ENCODE results near the gene UPK3A. TPM values are rescaled to one million over a fixed set of nuclear protein-coding genes. Genes with fewer than 3 reads are reported as not detected.
A peak's percentile ranks its signal among the peaks of the same experiment; 100 is the strongest.
"Not testable (repeated sequence)": the region's sequence is repeated elsewhere in the genome, so short reads cannot be mapped to it uniquely, and the experiment has no call there.

Gene UPK3A
- total RNA-seq, 1 donor from 2014 or later, result 1.4 TPM

DNA sequence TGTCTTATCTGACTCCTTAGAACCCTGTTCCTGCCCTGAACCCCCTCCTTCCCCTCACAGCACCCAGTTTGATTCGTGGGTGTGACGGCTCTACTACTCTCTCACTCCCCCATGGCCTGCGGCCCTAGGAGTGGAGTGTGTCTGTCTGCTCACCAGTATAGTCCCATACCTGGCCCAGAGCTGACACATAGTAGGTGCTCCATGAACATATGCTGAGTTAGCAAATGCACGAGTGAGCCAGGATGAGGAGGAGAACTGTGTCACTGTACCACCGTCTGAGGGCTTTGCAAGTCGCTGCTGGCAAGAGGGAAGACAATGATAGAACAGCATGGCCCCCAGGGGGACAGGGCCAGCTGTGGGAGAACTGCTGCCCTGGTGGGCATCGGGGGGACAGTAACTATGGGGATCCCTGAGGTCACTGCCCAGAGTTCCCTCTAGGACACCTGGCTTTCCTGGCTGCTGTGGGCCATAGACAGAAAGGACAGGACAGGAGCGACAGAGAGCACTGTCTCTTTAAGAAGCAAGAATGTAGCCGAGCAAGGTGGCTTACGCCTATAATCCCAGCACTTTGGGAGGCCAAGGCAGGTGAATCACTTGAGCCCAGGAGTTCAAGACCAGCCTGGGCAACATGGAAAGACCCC is 24.9 kb upstream of the UPK3A start:
- ATAC-seq (ENCODE audit: low read depth), result no peak
- TF ChIP-seq, protein P1, sequence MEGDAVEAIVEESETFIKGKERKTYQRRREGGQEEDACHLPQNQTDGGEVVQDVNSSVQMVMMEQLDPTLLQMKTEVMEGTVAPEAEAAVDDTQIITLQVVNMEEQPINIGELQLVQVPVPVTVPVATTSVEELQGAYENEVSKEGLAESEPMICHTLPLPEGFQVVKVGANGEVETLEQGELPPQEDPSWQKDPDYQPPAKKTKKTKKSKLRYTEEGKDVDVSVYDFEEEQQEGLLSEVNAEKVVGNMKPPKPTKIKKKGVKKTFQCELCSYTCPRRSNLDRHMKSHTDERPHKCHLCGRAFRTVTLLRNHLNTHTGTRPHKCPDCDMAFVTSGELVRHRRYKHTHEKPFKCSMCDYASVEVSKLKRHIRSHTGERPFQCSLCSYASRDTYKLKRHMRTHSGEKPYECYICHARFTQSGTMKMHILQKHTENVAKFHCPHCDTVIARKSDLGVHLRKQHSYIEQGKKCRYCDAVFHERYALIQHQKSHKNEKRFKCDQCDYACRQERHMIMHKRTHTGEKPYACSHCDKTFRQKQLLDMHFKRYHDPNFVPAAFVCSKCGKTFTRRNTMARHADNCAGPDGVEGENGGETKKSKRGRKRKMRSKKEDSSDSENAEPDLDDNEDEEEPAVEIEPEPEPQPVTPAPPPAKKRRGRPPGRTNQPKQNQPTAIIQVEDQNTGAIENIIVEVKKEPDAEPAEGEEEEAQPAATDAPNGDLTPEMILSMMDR (IDR thresholded peaks at IDR 0.05), result no peak
- DNase-seq, result no peak
- no peak overlapping the region for H3K27ac Mint-ChIP-seq
- H3K4me1 Mint-ChIP-seq, result peaks cover 49% of the 10 kb centered on the region
- ChIA-PET POLR2A (no interaction called here), CTCF (no interaction called here)
- intact Hi-C loops (cut with micrococcal nuclease), result loop anchor here (5.0 kb wide), 1 partner anchor 158 kb away; no protein-coding TSS in a partner anchor
- no peaks in the 10 kb centered on the region for H3K27me3 Mint-ChIP-seq
- no peak overlapping the region for H3K4me3 Mint-ChIP-seq
- no peaks in the 10 kb centered on the region for H3K9me3 Mint-ChIP-seq
- H3K36me3 Mint-ChIP-seq (ENCODE audit: low read depth), result no peaks in the 10 kb centered on the region

DNA sequence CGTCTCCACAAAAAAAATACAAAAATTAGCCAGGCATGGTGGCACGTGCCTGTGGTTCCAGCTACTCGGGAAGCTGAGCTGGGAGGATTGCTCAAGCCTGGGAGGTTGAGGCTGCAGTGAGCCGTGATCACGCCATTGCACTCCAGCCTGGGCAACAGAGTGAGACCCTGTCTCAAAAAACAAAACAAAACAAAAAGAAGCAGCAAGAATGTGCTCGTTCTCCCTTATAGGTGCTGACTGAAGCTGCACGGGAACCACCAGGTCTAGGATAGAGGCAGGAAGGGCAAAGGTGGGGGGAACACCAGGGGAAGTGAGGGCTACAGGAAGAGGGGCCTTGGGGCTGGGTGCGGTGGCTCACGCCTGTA is 24.4 kb upstream of the UPK3A start:
- ATAC-seq (ENCODE audit: low read depth); DNase-seq; CTCF ChIA-PET; H3K4me3 Mint-ChIP-seq; POLR2A ChIA-PET; H3K36me3 Mint-ChIP-seq (ENCODE audit: low read depth); H3K9me3 Mint-ChIP-seq; H3K27ac Mint-ChIP-seq; H3K27me3 Mint-ChIP-seq: not testable (repeated sequence)
- H3K4me1 Mint-ChIP-seq, result peaks cover 51% of the 10 kb centered on the region
- intact Hi-C loops (cut with micrococcal nuclease), result loop anchor here (5.0 kb wide), 1 partner anchor 158 kb away; no protein-coding TSS in a partner anchor

DNA sequence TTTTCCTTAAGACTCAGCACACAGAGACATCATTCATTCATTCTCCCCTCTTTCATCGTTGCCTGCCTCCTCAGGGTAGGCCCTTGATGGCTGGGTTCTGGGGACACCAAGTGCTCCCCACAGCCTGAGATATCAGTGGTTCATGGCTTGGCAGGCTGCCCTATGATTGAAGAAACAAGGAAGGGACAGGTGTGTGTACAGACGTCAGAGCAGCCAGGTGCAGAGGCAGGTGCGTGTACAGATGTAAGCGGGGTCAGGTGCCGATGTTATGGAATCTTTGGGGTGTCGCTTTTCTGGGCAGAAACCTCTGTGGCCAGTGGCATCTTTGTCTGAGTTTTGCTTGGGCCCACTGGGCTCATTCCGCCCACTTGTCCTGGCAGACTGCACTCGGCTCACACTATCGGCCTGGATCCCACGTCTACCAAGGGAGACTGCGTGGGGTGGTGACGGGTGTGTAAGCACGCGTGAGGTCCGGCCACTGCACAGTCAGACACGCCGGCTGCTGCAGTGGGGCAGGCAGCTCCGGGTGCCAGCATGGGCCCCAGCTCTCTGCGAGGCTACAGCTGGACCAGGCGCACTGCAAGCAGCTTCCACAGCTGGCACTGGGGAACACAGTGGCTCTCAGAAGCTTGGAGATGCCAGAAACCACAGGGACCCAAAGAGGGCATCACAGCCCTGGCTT is 23.2 kb upstream of the UPK3A start:
- Mint-ChIP-seq H3K4me1 (peaks cover 55% of the 10 kb centered on the region), H3K4me3 (peak overlapping the region; percentile 44), H3K27me3 (no peaks in the 10 kb centered on the region), H3K9me3 (no peaks in the 10 kb centered on the region), H3K36me3 (ENCODE audit: low read depth) (no peaks in the 10 kb centered on the region), H3K27ac (no peak overlapping the region)
- TF ChIP-seq, protein P1 (IDR thresholded peaks at IDR 0.05), result no peak
- ATAC-seq (ENCODE audit: low read depth) (no peak), DNase-seq (no peak)
- intact Hi-C loops (cut with micrococcal nuclease), result loop anchor here (5.0 kb wide), 1 partner anchor 159 kb away; no protein-coding TSS in a partner anchor
- POLR2A ChIA-PET, result interaction anchor here (1.4 to 3.4 kb wide), 4 partner anchors 12 to 98 kb away, joined by 3 to 27 read pairs (median 17); partner anchors contain the start of gene NUP50
- CTCF ChIA-PET, result interaction anchor here (0.9 kb wide), 1 partner anchor 24 kb away, joined by 3 read pairs; no protein-coding TSS in a partner anchor

DNA sequence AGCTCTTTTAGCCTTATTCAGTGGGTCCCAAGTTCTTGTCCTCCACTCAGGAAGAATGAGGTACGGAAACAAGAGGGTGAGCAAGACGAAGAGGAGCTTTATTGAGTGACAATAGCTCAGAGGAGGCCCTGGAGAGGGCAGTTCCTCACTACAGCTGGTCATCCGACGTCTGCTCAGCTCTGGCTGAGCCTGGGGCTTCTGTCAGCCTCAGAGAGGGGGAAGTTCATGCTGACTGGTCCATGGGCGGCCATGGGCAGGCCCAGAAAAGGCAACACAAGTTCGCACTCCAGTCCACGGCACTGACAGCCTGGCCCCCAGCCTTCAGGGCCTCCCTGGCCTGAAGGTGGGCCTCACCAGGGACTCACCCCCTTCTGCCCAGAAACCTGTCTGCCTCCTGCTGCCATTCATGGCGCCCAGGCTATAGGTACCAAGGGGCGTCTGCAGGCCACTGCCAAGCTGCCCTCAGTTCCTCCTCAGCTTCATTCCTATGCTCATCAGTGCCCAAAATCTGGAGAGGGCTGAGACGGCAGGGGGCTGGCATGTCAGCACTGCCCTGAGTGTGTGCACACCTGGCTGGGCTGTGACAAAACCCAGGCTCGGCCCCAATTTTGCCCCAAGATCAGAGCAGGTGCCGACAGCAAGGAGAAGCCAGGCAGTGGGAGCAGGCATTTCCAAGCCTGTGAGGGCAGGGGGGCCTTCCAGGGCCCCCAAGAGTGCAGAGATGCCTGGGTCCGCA is 22.4 kb upstream of the UPK3A start:
- intact Hi-C loops (cut with micrococcal nuclease), result loop anchor here (5.0 kb wide), 1 partner anchor 160 kb away; no protein-coding TSS in a partner anchor
- no peak for ATAC-seq (ENCODE audit: low read depth)
- ChIA-PET POLR2A (interaction anchor here (0.8 to 3.4 kb wide), 10 partner anchors 13 to 686 kb away, joined by 3 to 27 read pairs (median 4); partner anchors contain the start of gene NUP50), CTCF (interaction anchor here (0.9 to 1.4 kb wide), 3 partner anchors 25 to 27 kb away, joined by 3 to 4 read pairs (median 4); no protein-coding TSS in a partner anchor)
- DNase-seq, result peak; percentile 21
- peak overlapping the region; percentile 38 for H3K4me3 Mint-ChIP-seq
- no peaks in the 10 kb centered on the region for H3K27me3 Mint-ChIP-seq
- H3K9me3 Mint-ChIP-seq, result no peaks in the 10 kb centered on the region
- TF ChIP-seq, protein P1 (IDR thresholded peaks at IDR 0.05), result no peak
- no peaks in the 10 kb centered on the region for H3K36me3 Mint-ChIP-seq (ENCODE audit: low read depth)
- H3K27ac Mint-ChIP-seq, result no peak overlapping the region
- H3K4me1 Mint-ChIP-seq, result peaks cover 52% of the 10 kb centered on the region

DNA sequence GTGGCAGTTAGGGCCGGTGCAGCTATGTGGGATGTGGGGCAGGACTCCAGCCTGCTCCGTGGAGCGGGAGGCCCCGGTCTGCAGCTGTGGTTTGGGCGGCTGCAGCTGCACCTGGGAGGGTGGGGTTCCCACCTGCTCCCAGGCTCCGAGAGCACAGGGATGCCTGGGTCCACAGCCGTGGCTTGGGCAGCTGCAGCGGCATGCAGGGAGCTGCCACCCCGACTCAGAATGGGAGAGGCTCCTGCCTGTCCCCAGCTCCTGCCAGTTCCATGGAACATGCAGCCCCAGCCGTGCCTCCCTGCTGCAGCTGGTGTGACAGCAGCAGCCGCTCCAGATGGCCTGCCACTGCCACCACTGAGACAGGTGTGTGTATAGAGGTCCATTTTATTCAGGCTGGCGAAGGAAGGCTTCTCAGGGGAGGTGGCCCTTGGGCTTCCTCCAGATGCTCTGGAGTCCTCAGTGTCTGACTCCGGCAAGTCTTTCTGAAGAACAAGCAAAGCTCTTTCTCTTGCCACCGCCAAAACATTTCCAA is 21.8 kb upstream of the UPK3A start:
- TF ChIP-seq, protein P1 (IDR thresholded peaks at IDR 0.05), result no peak
- DNase-seq (no peak), ATAC-seq (ENCODE audit: low read depth) (peak; percentile 30)
- POLR2A ChIA-PET, result interaction anchor here (0.7 to 3.4 kb wide), 14 partner anchors 13 to 685 kb away, joined by 3 to 27 read pairs (median 4); partner anchors contain the start of gene NUP50
- H3K4me1 Mint-ChIP-seq, result peaks cover 50% of the 10 kb centered on the region
- H3K27ac Mint-ChIP-seq, result peak overlapping the region; percentile 81
- H3K4me3 Mint-ChIP-seq, result peak overlapping the region; percentile 77
- H3K36me3 Mint-ChIP-seq (ENCODE audit: low read depth), result no peaks in the 10 kb centered on the region
- CTCF ChIA-PET, result interaction anchor here (1.2 to 1.4 kb wide), 2 partner anchors 25 to 28 kb away, joined by 4 read pairs; no protein-coding TSS in a partner anchor
- no peaks in the 10 kb centered on the region for H3K27me3 Mint-ChIP-seq
- intact Hi-C loops (cut with micrococcal nuclease), result loop anchor here (1.0 to 5.0 kb wide), 6 partner anchors 17 to 161 kb away; partner anchors contain the start of gene NUP50
- H3K9me3 Mint-ChIP-seq, result no peaks in the 10 kb centered on the region
